Stimulated activated CD8-positive, alpha-beta memory T cell treated with anti-CD3 and anti-CD28 coated beads, Interleukin-4, amount 100 ng/mL, for 48 hours (primary cell): ENCODE results near the gene TMIE.
A peak's percentile ranks its signal among the peaks of the same experiment; 100 is the strongest.
"Not testable (repeated sequence)": the region's sequence is repeated elsewhere in the genome, so short reads cannot be mapped to it uniquely, and the experiment has no call there.

ENCODE experiments used
- DNase-seq: peaks from one replicate; pipeline ENCODE4 v3.0.0-alpha.2; 2020

The TMIE gene

GRCh38 chr3:46729038-46729437 is 27.8 kb downstream of the TMIE start:
- DNase-seq, result peak; percentile 18

DNA sequence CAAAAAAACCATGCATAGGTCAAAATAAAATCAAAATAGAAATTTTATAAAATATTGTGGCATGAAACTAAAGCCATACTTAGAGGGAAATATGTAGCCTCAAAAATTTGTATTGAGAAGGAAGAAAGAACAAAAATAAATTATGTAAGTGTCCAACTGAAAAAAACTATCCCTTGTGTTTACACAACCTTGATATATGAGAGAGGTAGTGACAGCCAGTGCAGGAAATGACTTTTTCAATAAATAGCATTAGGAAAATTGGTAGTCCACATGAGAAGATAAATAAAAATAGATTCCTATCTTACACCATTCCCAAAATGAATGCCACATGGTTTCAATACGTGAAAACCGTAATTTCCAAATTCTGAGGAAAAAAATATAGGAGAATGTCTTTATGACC is 29.6 kb downstream of the TMIE start:
- no peak for DNase-seq

DNA sequence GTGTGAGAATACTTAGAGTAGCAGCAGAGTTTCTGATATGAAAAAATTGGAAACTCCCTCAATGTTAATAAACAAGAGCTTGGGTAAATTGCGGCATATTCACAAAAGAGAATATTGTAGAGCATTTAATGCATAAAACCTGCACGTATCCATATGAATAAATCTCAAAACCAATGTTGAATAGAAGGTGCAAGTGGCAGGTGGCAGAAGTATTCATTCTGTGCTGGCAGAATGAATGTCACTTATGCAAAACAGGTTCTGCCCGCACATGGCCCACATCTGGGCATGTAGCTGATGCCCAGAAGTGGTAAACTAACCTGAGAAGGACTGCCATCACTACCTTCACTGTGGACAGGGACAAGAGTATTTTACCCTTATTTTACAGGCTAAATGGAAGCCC is 30.6 kb downstream of the TMIE start:
- DNase-seq, result no peak

GRCh38 chr3:46733026-46733800 is 32.0 kb downstream of the TMIE start:
- peak; percentile 7 for DNase-seq

DNA sequence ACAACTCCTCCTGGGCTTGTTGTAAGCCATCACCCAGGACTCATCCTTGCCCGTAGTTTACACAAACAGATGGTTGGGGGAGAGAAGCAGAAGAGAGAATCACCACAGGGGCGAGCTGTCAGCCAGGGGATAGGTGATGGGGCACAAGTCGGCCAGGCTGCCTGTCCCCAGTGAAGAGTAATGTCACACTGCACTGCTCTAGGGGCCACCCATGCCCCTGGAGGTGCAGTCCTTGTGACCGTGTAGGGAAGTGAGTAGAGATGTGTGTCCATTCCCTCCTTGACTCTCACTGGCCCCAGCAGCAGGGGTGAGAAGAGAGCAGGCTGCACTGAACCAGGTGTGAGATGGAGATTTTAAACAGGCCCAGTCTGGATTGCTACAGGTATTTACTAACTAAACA is 33.6 kb downstream of the TMIE start:
- peak; percentile 14 for DNase-seq

DNA sequence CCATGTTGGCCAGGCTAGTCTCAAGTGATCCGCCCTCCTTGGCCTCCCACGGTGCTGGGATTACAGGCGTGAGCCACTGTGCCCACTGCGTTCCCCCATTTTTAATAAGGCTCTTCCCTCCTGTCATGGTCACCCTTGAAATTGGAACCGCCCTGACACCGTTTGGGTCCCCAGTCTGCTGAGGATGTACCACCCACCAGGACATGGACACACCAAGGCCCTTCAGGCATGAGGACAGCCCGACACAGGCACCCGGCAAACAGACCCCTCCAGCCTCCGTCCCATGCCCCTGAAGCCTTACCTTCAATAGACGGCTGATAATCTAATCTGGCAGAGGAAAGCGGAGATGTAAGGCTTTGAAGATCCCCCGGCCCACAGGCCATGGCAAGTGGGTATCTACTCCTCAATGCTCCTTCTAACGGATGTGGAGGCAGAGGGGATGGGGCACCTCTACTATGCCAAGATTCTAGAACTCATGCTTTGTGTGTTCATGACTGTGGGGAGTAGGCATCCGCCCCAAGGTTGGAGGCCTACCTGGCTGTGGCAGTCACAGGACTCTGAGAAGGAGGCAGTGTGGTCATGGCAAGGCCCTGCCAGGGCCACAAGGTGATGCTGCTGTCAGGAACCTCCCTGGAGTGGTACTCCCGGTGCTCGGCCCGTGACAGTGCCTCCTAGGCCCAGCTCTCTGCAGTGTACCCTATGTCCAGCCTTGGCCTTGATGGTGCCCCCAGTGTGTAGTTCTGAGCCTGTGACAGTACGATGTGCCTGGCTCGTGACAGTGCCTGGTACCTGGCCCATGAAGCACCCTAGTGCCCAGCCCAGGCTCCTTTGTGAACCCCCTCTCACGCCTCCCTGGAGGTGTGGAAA is 35.0 kb downstream of the TMIE start:
- no peak for DNase-seq

- DNase-seq, result no peak
Observed at GRCh38 chr3:46737329-46737731, 36.1 kb downstream of the TMIE start.

DNA sequence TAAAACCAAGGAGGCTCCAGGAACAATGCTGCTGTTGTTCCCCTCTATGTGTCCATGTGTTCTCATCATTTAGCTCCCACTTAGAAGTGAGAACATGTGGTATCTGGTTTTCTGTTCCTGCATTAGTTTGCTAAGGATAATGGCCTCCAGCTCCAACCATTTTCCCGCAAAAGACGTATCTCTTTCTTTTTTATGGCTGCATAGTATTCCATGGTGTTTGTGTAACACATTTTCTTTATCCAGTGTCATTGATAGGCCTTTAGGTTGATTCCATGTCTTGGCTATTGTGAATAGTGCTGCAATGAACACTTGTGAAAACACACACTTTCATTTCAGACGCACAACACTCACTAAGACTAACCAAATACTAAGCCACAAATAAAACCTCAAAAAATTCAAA is 38.4 kb downstream of the TMIE start:
- not testable (repeated sequence) for DNase-seq

DNA sequence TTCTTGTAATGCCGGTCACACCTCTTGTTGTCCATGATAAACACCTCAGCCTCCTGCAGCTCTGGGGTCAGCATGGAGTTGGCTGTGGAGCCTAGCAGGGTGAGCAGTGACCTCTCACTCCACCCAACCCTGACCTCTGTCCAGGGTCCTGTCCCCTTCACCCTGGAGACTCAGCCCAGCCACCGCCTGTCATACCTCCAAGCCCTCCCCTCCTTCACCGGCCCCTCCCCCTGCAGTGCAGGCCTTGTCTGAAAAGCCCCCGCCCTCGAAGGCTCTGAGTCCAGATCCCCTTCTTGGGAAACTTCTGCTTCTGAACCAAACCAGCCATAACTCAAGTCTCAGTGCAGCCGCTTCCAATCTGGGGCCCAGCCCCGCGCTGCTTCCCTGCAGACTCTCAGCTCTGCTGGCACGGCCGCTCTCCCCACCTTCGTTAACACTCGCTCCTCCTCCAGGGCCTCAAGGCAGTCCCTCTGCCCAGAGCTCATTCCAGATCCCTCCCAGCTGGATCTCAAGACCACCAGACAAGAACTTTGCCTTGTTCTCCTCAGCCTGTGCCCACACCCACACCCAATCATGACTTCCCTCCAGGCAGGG is 41.9 kb downstream of the TMIE start:
- DNase-seq, result no peak

- no peak for DNase-seq
Observed at GRCh38 chr3:46746711-46747110, 45.5 kb downstream of the TMIE start.

DNA sequence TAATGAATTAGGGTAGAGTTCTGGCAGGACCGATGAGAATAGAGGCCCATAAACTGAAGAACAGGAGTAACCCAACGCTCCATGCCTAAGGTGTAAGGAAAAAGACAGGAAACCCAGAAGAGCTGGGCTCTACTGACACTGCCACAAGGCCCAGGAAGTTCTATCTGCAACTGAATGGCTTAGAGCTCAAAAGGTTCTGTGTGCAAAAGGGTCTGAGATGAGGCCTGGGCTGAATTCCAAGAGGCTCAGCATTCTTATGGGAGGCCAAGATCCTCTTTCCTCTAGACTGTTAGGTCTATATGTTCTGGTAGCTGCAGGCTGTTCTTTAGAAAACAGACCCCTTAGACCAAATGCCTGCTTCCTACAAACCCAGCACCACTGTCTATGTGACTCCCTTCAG is 47.0 kb downstream of the TMIE start:
- no peak for DNase-seq

GRCh38 chr3:46749129-46749528 is 47.9 kb downstream of the TMIE start:
- DNase-seq, result no peak

DNA sequence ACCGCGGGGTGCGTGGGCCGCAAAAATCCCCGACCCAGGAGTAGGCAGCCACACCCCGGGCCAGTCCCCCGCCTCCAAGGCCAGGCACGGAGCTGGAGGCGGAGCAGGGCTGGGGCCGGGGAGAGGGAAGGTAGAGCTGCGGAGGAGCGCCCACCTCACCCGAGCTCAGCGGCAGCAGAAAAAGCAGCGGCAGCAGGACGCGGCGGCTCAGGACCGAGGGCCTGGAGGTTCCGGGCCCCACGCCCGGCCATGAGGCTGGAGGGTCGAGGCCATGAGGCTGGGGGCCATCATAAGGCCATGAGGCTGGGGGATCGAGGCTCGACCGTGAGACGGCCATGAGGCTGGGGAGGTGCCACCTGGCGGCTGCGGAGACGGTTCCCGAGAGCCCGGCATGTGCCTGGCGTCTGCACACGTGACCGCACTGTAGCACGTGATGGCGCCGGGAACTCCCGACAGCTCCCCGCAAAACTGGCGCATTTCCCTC is 49.4 kb downstream of the TMIE start:
- DNase-seq, result no peak

- not testable (repeated sequence) for DNase-seq
Observed at GRCh38 chr3:46753127-46753526, 51.9 kb downstream of the TMIE start.

GRCh38 chr3:46755646-46756045 is 54.5 kb downstream of the TMIE start:
- no peak for DNase-seq

DNA sequence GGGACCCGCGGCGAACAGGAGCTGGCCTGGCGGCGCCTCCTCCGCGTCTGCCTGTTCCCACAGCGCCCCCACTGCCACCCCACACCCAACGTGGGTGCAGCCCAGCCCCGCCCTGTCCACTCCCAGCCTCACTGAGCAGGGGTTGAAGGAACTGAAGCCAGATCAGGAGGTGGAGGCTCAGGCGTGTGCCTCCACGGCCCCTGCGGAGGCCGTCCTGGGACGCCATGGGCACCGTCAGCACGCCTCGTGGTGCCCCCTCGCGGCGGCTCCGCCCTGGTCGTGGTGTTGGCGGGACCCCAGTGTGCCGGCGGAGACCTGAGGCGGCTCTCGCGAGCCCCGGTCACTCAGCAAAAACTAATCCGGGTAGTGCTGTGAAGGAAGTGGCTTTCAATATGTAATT is 55.5 kb downstream of the TMIE start:
- DNase-seq, result no peak

DNA sequence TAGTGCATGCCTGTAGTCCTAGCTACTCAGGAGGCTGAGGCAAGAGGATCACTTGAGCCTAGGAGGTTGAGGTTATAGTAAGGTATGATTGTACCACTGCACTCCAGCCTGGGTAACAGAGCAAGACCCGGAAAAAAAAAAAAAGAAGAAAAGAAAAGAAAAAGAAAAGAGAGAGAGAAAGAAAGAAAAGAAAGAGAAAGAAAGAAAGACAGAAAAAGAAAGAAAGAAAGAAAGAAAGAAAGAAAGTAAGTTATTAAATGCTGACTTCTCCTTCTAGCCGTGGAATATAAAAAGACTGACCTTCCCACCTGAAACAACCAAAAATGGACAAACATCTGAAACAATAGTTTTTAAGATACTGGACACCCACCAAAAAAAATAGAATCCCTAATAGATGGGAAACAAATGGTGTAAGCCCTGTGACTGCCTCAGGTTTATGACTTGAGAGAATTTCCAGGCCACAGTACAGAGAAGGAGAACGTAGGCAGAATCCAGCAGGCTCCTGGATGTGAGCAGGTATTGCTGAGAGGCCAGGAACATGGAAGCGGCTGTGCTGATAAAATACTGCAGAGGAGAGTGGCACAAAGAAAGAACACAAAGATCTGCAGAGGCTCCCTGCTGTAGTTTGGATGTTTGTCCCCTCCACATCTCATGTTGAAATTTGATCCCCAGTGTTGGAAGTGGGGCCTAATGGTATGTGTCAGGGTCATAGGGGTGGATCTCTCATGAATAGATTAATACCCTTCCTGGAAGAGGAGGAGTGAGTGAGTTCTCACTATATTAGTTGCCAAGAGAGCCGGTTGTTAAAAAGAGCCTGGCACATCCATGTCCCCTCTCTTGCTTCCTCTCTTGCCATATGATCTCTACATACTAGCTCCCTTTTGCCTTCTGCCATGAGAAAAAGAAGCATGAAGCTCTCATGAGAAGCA is 58.3 kb downstream of the TMIE start:
- DNase-seq, result no peak
